Natural killer cell treated with Interleukin-12 subunit alpha and Interleukin-12 subunit beta and Interleukin-15 and Interleukin-18, amount 100 ng/mL, for 72 hours (primary cell): Measurements from ENCODE around the gene NDC80. TPM values are rescaled to one million over a fixed set of nuclear protein-coding genes. Genes with fewer than 3 reads are reported as not detected.
A peak's percentile ranks its signal among the peaks of the same experiment; 100 is the strongest.
"Not testable (repeated sequence)": the region's sequence is repeated elsewhere in the genome, so short reads cannot be mapped to it uniquely, and the experiment has no call there.

ENCODE experiments used
- ATAC-seq, 2 donors: fragments of 150-1000 bp; cut with Tn5 transposase in 1 of 2; sonication (Bioruptor Pico), chemical (Tn5 transposase) in 1 of 2; 2 replicates each; pipeline ENCODE4 v1.10.0; 2021
- DNase-seq: peaks from one replicate; pipeline ENCODE4 v3.0.0; 2022; ENCODE audit warnings: low spot score
- H3K27ac Mint-ChIP-seq, 2 donors: 1 replicate in 1 of 2; 2 replicates in 1 of 2; pipeline ENCODE4 v1.8.0; 2022; ENCODE audit warnings: mixed read lengths in 2 of 2, mild to moderate bottlenecking in 1 of 2, moderate library complexity in 1 of 2
- H3K27me3 Mint-ChIP-seq, 2 donors: 1 replicate in 1 of 2; 2 replicates in 1 of 2; pipeline ENCODE4 v1.8.0; 2022; ENCODE audit warnings: mixed read lengths in 2 of 2
- H3K36me3 Mint-ChIP-seq: one replicate; pipeline ENCODE4 v1.8.0; 2022; ENCODE audit warnings: mixed read lengths
- H3K4me1 Mint-ChIP-seq, 2 donors: 1 replicate in 1 of 2; 2 replicates in 1 of 2; pipeline ENCODE4 v1.8.0; 2022; ENCODE audit warnings: low read depth in 2 of 2, mixed read lengths in 2 of 2, mild to moderate bottlenecking in 1 of 2
- H3K4me3 Mint-ChIP-seq: one replicate; pipeline ENCODE4 v1.8.0; 2022; ENCODE audit warnings: mixed read lengths
- H3K9me3 Mint-ChIP-seq: 2 replicates; pipeline ENCODE4 v1.8.0; 2022; ENCODE audit warnings: mixed read lengths
- total RNA-seq, 2 donors: library from RNA; stranded (reverse); gene quantifications; one replicate each; pipeline ENCODE4 v1.2.3, GENCODE V29; 2022

Gene NDC80
- total RNA-seq, 2 donors from 2014 or later = 24.5 to 52.3 TPM

DNA sequence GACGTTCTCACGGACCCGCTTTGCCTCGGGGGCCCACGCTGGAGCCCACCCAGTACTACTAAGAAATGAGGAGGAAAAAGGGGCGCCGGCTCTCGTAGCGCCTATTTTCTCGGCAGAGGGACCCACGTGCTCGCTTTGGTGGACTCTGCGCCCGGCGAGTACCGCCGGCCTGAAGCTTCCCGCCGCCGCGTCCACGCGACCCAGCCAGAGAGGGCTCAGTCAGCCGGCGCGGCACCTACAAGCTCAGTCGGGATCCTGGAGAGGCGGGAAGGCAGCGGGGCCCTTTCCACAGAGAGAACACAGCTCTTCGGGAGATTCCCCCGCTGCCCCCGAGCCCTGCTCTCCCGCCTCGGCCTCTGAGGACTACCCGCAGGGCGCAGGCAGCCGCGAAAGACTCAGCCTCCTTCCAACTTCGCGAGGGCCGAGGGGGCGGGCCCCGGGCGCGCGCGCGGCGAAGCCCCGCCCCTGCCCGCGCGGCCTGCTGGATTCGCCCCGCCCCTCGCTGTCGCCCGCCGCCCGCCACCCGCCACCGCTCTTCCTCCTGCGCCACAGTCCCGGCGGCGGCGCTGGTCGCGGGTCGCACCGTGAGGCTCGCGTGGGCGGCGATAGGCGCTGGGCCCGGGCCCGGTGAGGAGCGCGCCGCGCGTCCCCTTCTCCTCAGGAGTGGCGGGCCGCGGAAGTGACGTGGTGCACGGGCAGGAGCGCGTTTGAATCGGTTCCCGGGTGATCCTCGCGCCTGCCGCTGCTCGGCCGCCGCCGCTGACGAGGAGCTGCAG is 84.0 kb downstream of the NDC80 start, which contains the start of gene SMCHD1:
Gene SMCHD1 (plus strand): TSS at position 549 of the 776 bp plus-strand sequence. CDS start 350 bp downstream, outside the sequence.
- DNase-seq = peak; percentile 94
- ATAC-seq = peak; percentile 90 to 93
- Mint-ChIP-seq H3K9me3 (no peaks in the 10 kb centered on the region), H3K27me3 (no peaks in the 10 kb centered on the region), H3K36me3 (peaks cover 8% of the 10 kb centered on the region), H3K27ac (peak within 1 kb of the TSS; percentile 84 to 95), H3K4me1 (peaks cover 29 to 35% of the 10 kb centered on the region in 2 donors), H3K4me3 (peak within 1 kb of the TSS; percentile 93)

DNA sequence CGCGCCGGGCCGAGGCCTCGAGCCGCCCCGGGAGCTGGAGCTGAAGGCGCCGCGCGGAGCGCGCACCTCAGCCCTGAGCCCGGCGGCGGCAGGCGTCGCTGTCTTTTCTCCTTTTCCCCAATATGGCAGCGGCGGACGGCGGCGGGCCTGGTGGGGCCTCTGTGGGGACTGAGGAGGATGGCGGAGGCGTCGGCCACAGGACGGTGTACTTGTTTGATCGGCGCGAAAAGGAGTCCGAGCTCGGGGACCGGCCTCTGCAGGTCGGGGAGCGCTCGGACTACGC is 84.5 kb downstream of the NDC80 start:
- peaks cover 10% of the 10 kb centered on the region for H3K36me3 Mint-ChIP-seq
- DNase-seq = no peak

DNA sequence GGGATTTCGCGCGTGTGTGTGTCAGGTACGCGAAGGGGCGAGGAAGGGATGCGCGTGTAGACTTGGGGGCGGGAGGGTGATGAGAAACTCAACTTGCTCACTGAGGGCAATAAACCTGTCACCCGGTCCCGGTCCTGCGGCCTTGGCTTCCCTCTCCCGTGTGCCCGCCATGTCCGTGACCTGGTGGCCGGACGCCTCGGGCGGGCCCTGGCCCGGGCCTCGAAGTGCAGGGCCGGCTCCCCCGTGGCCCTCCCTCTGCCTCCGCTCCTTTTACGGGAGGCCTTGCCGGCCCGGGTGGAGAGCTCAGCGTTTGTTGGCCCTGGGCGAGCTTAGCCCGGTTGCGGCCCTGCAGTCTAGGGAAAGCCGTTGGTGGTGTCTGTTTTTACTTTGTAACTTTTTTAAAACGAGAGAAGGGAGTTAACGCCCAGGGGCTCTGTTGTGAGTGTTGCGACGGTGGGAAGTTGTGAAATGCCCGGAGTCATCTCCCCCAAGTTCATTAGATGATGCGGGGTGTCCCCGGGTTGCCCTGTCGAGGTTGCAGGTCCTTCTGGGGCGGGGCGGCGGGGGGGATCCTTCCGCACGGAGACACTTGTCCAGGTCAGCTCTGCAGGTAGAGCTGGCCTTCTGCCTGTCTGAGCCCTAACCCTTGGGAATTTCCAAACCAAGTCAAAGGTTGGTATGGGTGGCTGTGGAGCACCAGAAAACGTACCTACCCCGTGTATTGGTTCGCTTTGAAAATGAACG is 85.1 kb downstream of the NDC80 start:
- Mint-ChIP-seq H3K4me3 (peak overlapping the region; percentile 93), H3K4me1 (peaks cover 33 to 40% of the 10 kb centered on the region in 2 donors), H3K27me3 (no peaks in the 10 kb centered on the region), H3K27ac (peak overlapping the region; percentile 84 to 95), H3K9me3 (no peaks in the 10 kb centered on the region), H3K36me3 (peaks cover 12% of the 10 kb centered on the region)
- peak; percentile 68 for DNase-seq
- peak; percentile 25 to 37 for ATAC-seq

More for the DNA sequence above, 84.5 kb downstream of the NDC80 start:
- H3K4me1 Mint-ChIP-seq = peaks cover 31 to 37% of the 10 kb centered on the region in 2 donors
- ATAC-seq = peak in 1 of 2 donors; percentile 46
- no peaks in the 10 kb centered on the region for H3K9me3 Mint-ChIP-seq
- peak overlapping the region; percentile 93 for H3K4me3 Mint-ChIP-seq
- H3K27ac Mint-ChIP-seq = peak overlapping the region; percentile 84 to 95
- no peaks in the 10 kb centered on the region for H3K27me3 Mint-ChIP-seq

DNA sequence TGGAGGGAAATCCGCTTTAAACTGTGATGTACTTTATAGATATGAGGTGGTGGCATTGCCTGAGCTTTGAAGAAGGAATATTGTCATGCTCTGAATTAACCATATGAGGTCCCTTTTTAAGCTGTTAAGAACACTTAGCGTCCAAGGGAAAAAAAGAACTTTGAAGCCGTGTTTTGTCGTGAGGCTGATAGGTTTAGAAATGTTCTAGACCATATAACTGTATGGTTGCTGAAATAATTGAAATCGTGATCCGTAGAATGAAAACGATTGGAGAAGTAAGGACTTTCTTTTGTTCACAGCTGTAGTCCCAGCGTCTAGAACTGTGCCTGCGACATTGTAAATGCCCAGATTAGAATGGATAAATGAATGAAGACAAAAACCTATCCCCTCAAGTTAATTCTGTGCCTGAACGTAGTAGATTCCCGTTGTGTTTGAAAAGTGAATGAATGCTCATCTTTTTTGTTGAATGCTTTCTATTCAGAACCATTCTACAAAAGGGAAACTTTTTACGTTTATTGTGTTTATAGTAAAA is 85.7 kb downstream of the NDC80 start:
- Mint-ChIP-seq H3K27me3 (no peaks in the 10 kb centered on the region), H3K27ac (peak overlapping the region; percentile 84 to 95), H3K4me1 (peaks cover 35 to 43% of the 10 kb centered on the region in 2 donors), H3K4me3 (peak overlapping the region; percentile 93), H3K36me3 (peaks cover 12% of the 10 kb centered on the region), H3K9me3 (no peaks in the 10 kb centered on the region)
- DNase-seq (no peak), ATAC-seq (no peak)

DNA sequence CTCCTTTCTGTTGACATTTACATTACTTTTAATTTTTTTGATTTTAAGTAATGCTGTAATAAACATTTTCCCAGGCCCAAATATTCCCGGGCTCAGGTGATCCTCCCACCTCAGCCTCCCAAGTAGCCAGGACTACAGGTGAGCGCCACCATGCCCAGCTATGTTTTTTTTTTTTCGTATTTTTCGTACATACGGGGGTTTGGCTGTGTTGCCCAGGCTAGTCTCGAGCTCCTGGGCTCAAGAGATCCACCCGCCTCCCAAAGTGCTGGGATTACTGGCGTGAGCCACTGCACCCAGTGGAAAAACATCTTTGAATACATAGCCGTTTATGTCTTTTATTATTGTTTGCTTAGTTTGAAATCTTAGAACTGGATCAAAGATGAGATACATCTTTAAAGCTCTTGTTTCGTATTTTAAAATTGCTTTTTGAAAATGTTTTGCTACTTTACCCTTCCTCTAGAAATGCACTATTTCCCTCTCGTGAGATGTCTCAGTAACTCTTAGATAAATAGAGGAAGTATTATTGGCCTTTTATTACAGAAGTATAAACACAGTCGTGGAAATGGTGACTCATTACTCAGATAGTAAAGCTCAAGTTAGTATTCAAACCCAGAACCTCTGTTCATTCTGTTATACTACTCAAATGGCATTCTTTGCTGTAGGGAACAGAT is 86.6 kb downstream of the NDC80 start:
- H3K9me3 Mint-ChIP-seq = no peaks in the 10 kb centered on the region
- peak overlapping the region; percentile 84 to 95 for H3K27ac Mint-ChIP-seq
- ATAC-seq = no peak
- DNase-seq = no peak
- peaks cover 12% of the 10 kb centered on the region for H3K36me3 Mint-ChIP-seq
- no peaks in the 10 kb centered on the region for H3K27me3 Mint-ChIP-seq
- peak overlapping the region; percentile 93 for H3K4me3 Mint-ChIP-seq
- peaks cover 39 to 52% of the 10 kb centered on the region in 2 donors for H3K4me1 Mint-ChIP-seq

DNA sequence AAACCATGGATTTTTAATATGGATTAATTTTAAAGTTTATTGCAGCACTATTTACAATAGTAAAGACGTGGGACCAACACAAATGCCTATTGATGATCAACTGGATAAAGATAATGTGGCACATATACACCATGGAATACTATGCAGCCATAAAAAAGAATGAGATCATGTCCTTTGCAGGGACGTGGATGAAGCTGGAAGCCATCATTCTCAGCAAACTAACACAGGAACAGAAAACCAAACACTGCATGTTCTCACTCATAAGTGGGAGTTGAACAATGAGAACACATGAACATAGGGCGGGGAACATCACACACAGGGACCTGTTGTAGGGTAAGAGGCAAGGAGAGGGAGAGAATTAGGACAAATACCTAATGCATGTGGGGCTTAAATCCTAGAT is 89.5 kb downstream of the NDC80 start:
- Mint-ChIP-seq H3K36me3 (peaks cover 12% of the 10 kb centered on the region), H3K4me3 (peak overlapping the region; percentile 56), H3K4me1 (peaks cover 51 to 69% of the 10 kb centered on the region in 2 donors)
- ATAC-seq, H3K9me3 Mint-ChIP-seq, DNase-seq, H3K27me3 Mint-ChIP-seq, H3K27ac Mint-ChIP-seq: not testable (repeated sequence)

DNA sequence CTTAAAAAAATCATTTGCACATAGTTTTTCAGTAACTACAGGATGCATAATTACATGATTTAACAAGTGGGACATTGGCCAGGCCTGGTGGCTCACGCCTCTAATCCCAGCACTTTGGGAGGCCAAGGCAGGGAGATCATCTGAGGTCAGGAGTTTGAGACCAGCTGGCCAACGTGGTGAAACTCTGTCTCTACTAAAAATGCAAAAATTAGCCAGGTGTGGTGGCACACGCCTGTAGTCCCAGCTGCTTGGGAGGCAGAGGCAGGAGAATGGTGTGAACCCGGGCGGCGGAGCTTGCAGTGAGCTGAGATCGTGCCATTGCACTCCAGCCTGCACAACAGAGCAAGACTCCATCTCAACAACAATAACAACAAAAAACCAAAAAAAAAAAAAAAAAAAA is 90.9 kb downstream of the NDC80 start:
- not testable (repeated sequence) for H3K36me3 Mint-ChIP-seq, H3K27ac Mint-ChIP-seq, H3K27me3 Mint-ChIP-seq, ATAC-seq, H3K9me3 Mint-ChIP-seq, DNase-seq, H3K4me3 Mint-ChIP-seq
- H3K4me1 Mint-ChIP-seq = peaks cover 45 to 74% of the 10 kb centered on the region in 2 donors

DNA sequence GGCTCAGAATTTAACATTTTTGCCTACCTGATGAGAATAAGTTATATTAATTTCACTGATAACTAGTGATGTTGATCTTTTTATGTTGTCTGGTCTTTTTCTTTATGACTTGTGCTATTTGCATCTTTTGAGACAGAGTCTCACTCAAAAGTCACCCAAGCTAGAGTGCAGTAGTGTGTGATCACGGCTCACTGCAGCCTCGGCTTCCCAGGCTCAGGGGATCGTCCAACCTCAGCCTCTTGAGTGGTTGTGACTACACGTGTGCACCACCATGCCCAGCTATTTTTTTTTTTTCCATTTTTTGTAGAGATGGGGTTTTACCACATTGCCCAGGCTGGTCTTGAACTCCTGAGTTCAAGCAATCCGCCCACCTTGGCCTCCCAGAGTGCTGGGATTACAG is 91.6 kb downstream of the NDC80 start:
- H3K4me3 Mint-ChIP-seq = peak overlapping the region; percentile 27
- H3K9me3 Mint-ChIP-seq = no peaks in the 10 kb centered on the region
- peaks cover 12% of the 10 kb centered on the region for H3K36me3 Mint-ChIP-seq
- peaks cover 42 to 70% of the 10 kb centered on the region in 2 donors for H3K4me1 Mint-ChIP-seq
- peak overlapping the region in 1 of 2 donors; percentile 60 for H3K27ac Mint-ChIP-seq
- peak in 1 of 2 donors; percentile 48 for ATAC-seq
- no peak for DNase-seq
- H3K27me3 Mint-ChIP-seq = no peaks in the 10 kb centered on the region

Other genes with a start within 250 kb of the NDC80 start
- gene METTL4, start 52 bp upstream of the NDC80 start, total RNA-seq = 10 to 100 TPM; 17.5 to 22.3 TPM
- 100 to 1,000 TPM in 1 of 2 donors, 10 to 100 TPM in 1; 88.0 to 141 TPM for gene SMCHD1, start 84.2 kb downstream of the NDC80 start, total RNA-seq